ENCODE data around the gene PDE5A.

Gene PDE5A

GRCh38 chr4:119523399-119523798 lies 105.2 kb downstream of the PDE5A start:
- H3K4me2 ChIP-seq (ENCODE audit: insufficient read depth, low read length) = no peak overlapping the region
- TF ChIP-seq CTCF (IDR thresholded peaks at IDR 0.05; ENCODE audit: borderline replicate concordance, extremely low read depth, low read length, poor library complexity, severe bottlenecking) (no peak), EZH2 (IDR thresholded peaks at IDR 0.05; ENCODE audit: borderline replicate concordance, low read depth, low read length, severe bottlenecking) (no peak)
- no peaks in the 10 kb centered on the region for H3K4me1 ChIP-seq (ENCODE audit: insufficient read depth, low read length)
- H3K27ac ChIP-seq (ENCODE audit: low read length) = no peak overlapping the region
- ATAC-seq (ENCODE audit: insufficient read depth, low read depth) (no peak), DNase-seq (no peak)
- H3K27me3 ChIP-seq (ENCODE audit: insufficient read depth, low read length, poor library complexity) = no peaks in the 10 kb centered on the region
- no peak overlapping the region for H3K9ac ChIP-seq (ENCODE audit: low read depth, low read length)
- H3K79me2 ChIP-seq (ENCODE audit: insufficient read depth, low read length) = no peaks in the 10 kb centered on the region
- no peaks in the 10 kb centered on the region for H4K20me1 ChIP-seq (ENCODE audit: insufficient read depth, low read length)
- H3K36me3 ChIP-seq (ENCODE audit: insufficient read depth, low read length) = peaks cover 12% of the 10 kb centered on the region; the same call in 1 of the 2 replicates
- no peaks in the 10 kb centered on the region for H3K9me3 ChIP-seq (ENCODE audit: insufficient read depth, low read length, severe bottlenecking)
- no peak overlapping the region for H3K4me3 ChIP-seq (ENCODE audit: low read depth in 1 of 2, low read length in 2 of 2)
- no peak overlapping the region for H2AFZ ChIP-seq (ENCODE audit: low read depth, low read length)

GRCh38 chr4:119521268-119521667 lies 107.3 kb downstream of the PDE5A start:
- no peaks in the 10 kb centered on the region for H3K9me3 ChIP-seq (ENCODE audit: insufficient read depth, low read length, severe bottlenecking)
- no peaks in the 10 kb centered on the region for H4K20me1 ChIP-seq (ENCODE audit: insufficient read depth, low read length)
- H2AFZ ChIP-seq (ENCODE audit: low read depth, low read length) = no peak overlapping the region
- H3K4me1 ChIP-seq (ENCODE audit: insufficient read depth, low read length) = no peaks in the 10 kb centered on the region
- no peak for ATAC-seq (ENCODE audit: insufficient read depth, low read depth)
- no peak for TF ChIP-seq EZH2 (IDR thresholded peaks at IDR 0.05; ENCODE audit: borderline replicate concordance, low read depth, low read length, severe bottlenecking)
- no peaks in the 10 kb centered on the region for H3K79me2 ChIP-seq (ENCODE audit: insufficient read depth, low read length)
- no peak overlapping the region for H3K9ac ChIP-seq (ENCODE audit: low read depth, low read length)
- no peak overlapping the region for H3K27ac ChIP-seq (ENCODE audit: low read length)
- H3K4me3 ChIP-seq (ENCODE audit: low read depth in 1 of 2, low read length in 2 of 2) = no peak overlapping the region
- peaks cover 22% of the 10 kb centered on the region; the same call in 1 of the 2 replicates for H3K36me3 ChIP-seq (ENCODE audit: insufficient read depth, low read length)
- no peak for DNase-seq
- H3K4me2 ChIP-seq (ENCODE audit: insufficient read depth, low read length) = no peak overlapping the region
- no peaks in the 10 kb centered on the region for H3K27me3 ChIP-seq (ENCODE audit: insufficient read depth, low read length, poor library complexity)

- no peak overlapping the region for H3K4me3 ChIP-seq (ENCODE audit: low read depth in 1 of 2, low read length in 2 of 2)
- H4K20me1 ChIP-seq (ENCODE audit: insufficient read depth, low read length) = no peaks in the 10 kb centered on the region
- TF ChIP-seq CTCF (IDR thresholded peaks at IDR 0.05; ENCODE audit: borderline replicate concordance, extremely low read depth, low read length, poor library complexity, severe bottlenecking) (no peak), EZH2 (IDR thresholded peaks at IDR 0.05; ENCODE audit: borderline replicate concordance, low read depth, low read length, severe bottlenecking) (no peak)
- H3K79me2 ChIP-seq (ENCODE audit: insufficient read depth, low read length) = no peaks in the 10 kb centered on the region
- no peak for DNase-seq
- H3K9ac ChIP-seq (ENCODE audit: low read depth, low read length) = no peak overlapping the region
- no peaks in the 10 kb centered on the region for H3K9me3 ChIP-seq (ENCODE audit: insufficient read depth, low read length, severe bottlenecking)
- ATAC-seq (ENCODE audit: insufficient read depth, low read depth) = no peak
- peaks cover 45% of the 10 kb centered on the region; the same call in 1 of the 2 replicates for H3K36me3 ChIP-seq (ENCODE audit: insufficient read depth, low read length)
- no peak overlapping the region for H2AFZ ChIP-seq (ENCODE audit: low read depth, low read length)
- H3K4me2 ChIP-seq (ENCODE audit: insufficient read depth, low read length) = no peak overlapping the region
- no peak overlapping the region for H3K27ac ChIP-seq (ENCODE audit: low read length)
- no peaks in the 10 kb centered on the region for H3K27me3 ChIP-seq (ENCODE audit: insufficient read depth, low read length, poor library complexity)
- no peaks in the 10 kb centered on the region for H3K4me1 ChIP-seq (ENCODE audit: insufficient read depth, low read length)
These were observed 109.6 kb downstream of the PDE5A start for GRCh38 chr4:119518915-119519410.

- no peaks in the 10 kb centered on the region for H3K79me2 ChIP-seq (ENCODE audit: insufficient read depth, low read length)
- no peaks in the 10 kb centered on the region for H3K9me3 ChIP-seq (ENCODE audit: insufficient read depth, low read length, severe bottlenecking)
- ATAC-seq (ENCODE audit: insufficient read depth, low read depth) (no peak), DNase-seq (no peak)
- no peaks in the 10 kb centered on the region for H3K27me3 ChIP-seq (ENCODE audit: insufficient read depth, low read length, poor library complexity)
- H3K4me1 ChIP-seq (ENCODE audit: insufficient read depth, low read length) = no peaks in the 10 kb centered on the region
- no peak overlapping the region for H2AFZ ChIP-seq (ENCODE audit: low read depth, low read length)
- no peak overlapping the region for H3K27ac ChIP-seq (ENCODE audit: low read length)
- H3K9ac ChIP-seq (ENCODE audit: low read depth, low read length) = no peak overlapping the region
- no peak overlapping the region for H3K4me3 ChIP-seq (ENCODE audit: low read depth in 1 of 2, low read length in 2 of 2)
- TF ChIP-seq CTCF (IDR thresholded peaks at IDR 0.05; ENCODE audit: borderline replicate concordance, extremely low read depth, low read length, poor library complexity, severe bottlenecking) = no peak
- TF ChIP-seq EZH2 (IDR thresholded peaks at IDR 0.05; ENCODE audit: borderline replicate concordance, low read depth, low read length, severe bottlenecking) = no peak
- H3K4me2 ChIP-seq (ENCODE audit: insufficient read depth, low read length) = no peak overlapping the region
- peaks cover 51% of the 10 kb centered on the region for H3K36me3 ChIP-seq (ENCODE audit: insufficient read depth, low read length)
- H4K20me1 ChIP-seq (ENCODE audit: insufficient read depth, low read length) = no peaks in the 10 kb centered on the region
These were observed 110.2 kb downstream of the PDE5A start for GRCh38 chr4:119518230-119518892.

All from DND-41 (cell line).